Stomach (tissue), 9 donors: ENCODE data around the gene CDC42SE2. TPM values are rescaled to one million over a fixed set of nuclear protein-coding genes. Genes with fewer than 3 reads are reported as not detected.

Experiments used
- DNase-seq, 2 donors: peaks; one replicate each; pipeline versions ENCODE4 v3.0.0 to v3.0.0-alpha.2; 2013 to 2019
- H3K27ac ChIP-seq, 5 donors: fragments of 200-600 bp in 4 of 5; sonication (generic) in 4 of 5; one replicate each; pipeline ENCODE4 v1.5.1; 2013 to 2019; ENCODE audit warnings: mild to moderate bottlenecking in 1 of 5, moderate library complexity in 1 of 5
- H3K27me3 ChIP-seq, 3 donors: fragments of 200-600 bp; sonication (generic); one replicate each; pipeline ENCODE4 v1.5.1; 2017 to 2019; ENCODE audit warnings: mixed run types in 1 of 3
- H3K36me3 ChIP-seq, 4 donors: fragments of 200-600 bp; sonication (generic); 1 replicate in 3 of 4; 2 replicates in 1 of 4; pipeline ENCODE4 v1.5.1; 2016 to 2019
- H3K4me1 ChIP-seq, 4 donors: fragments of 200-600 bp; sonication (generic); one replicate each; pipeline ENCODE4 v1.5.1; 2016 to 2019
- H3K4me3 ChIP-seq, 4 donors: fragments of 200-600 bp; sonication (generic) in 3 of 4; one replicate each; pipeline ENCODE4 v1.5.1; 2016 to 2019; ENCODE audit warnings: mild to moderate bottlenecking in 1 of 4
- H3K9me3 ChIP-seq, 4 donors: fragments of 200-600 bp; sonication (generic); one replicate each; pipeline ENCODE4 v1.5.1; 2016 to 2019
- EP300 ChIP-seq: sonication (generic); formaldehyde crosslinking; IDR thresholded peaks from one replicate; pipeline ENCODE4 v1.6.1; 2017; ENCODE audit warnings: antibody characterized with exemption
- POLR2A ChIP-seq, 4 donors: fragments of 450-650 bp; IDR thresholded peaks; one replicate each; pipeline ENCODE4 v1.6.1; 2016; ENCODE audit warnings: antibody characterized with exemption in 4 of 4, control low read depth in 2 of 4, mild to moderate bottlenecking in 1 of 4, moderate library complexity in 1 of 4
- POLR2AphosphoS5 ChIP-seq, 3 donors: sonication (generic); formaldehyde crosslinking; IDR thresholded peaks; one replicate each; pipeline ENCODE4 v1.6.1; 2016; ENCODE audit warnings: antibody characterized with exemption in 3 of 3
- WGBS, 5 donors: extraction: QIAGEN DNeasy Blood & Tissue Kit in 3 of 5; methylation state at CpG; one replicate each; pipeline versions ENCODE4 v1.1.5 to v1.1.7; 2013 to 2018; 5-methylcytosine and 5-hydroxymethylcytosine counted together
- intact Hi-C: fragments of 100-400 bp; cut with DNase I; formaldehyde crosslinking; loops from one replicate; pipeline ENCODE4 v1.15.1; 2023; ENCODE audit warnings: low total_unique reads
- polyA plus RNA-seq, 3 donors: library from polyadenylated mRNA; stranded (reverse); fragments of 200-250 nt; gene quantifications; one replicate each; pipeline ENCODE4 v1.2.3, GENCODE V29; 2013
- total RNA-seq, 5 donors: library from RNA; depleted of rRNA; stranded (reverse); fragments of >200 nt; gene quantifications; one replicate each; pipeline versions ENCODE4 v1.1.0 to v1.2.3, GENCODE V29; 2014 to 2016
- TF ChIP-seq, protein P1 (sequence below), 7 experiments: fragments of 450-650 bp in 4 of 7; fragments of 200-600 bp in 3 of 7; sonication (generic) in 3 of 7; IDR thresholded peaks; one replicate each; pipeline ENCODE4 v1.5.1; 2016 to 2019; ENCODE audit warnings: antibody characterized with exemption in 7 of 7, control low read depth in 2 of 7, mild to moderate bottlenecking in 1 of 7
- donor health status: healthy with polysubstance abuse.
- donor health status: Bipolar disorder and iron deficiency.
- donor health status: healthy.

Gene CDC42SE2
- total and polyA plus RNA-seq, 8 donors = 11.0 to 87.9 (median 20.6) TPM

GRCh38 chr5:131406975-131407638 is 143.3 kb downstream of the CDC42SE2 start:
- DNase-seq = peak in 1 of 2 donors; percentile 46
- H3K36me3 ChIP-seq = peaks cover 0 to 58% (median 30%) of the 10 kb centered on the region in 4 donors
- no peak for TF ChIP-seq EP300
- TF ChIP-seq POLR2AphosphoS5 (IDR thresholded peaks at IDR 0.05) = peak in 1 of 3 donors; percentile 58
- H3K27ac ChIP-seq = no peak overlapping the region
- intact Hi-C loops = no loop called here
- no peak overlapping the region for H3K4me3 ChIP-seq
- no peaks in the 10 kb centered on the region for H3K27me3 ChIP-seq
- 58 to 68% (median 62%) methylated on average over 6 of the region's 6 CpGs for WGBS, 5 donors
- no peaks in the 10 kb centered on the region for H3K4me1 ChIP-seq
- peaks cover 0 to 13% (median 5%) of the 10 kb centered on the region in 4 donors for H3K9me3 ChIP-seq

DNA sequence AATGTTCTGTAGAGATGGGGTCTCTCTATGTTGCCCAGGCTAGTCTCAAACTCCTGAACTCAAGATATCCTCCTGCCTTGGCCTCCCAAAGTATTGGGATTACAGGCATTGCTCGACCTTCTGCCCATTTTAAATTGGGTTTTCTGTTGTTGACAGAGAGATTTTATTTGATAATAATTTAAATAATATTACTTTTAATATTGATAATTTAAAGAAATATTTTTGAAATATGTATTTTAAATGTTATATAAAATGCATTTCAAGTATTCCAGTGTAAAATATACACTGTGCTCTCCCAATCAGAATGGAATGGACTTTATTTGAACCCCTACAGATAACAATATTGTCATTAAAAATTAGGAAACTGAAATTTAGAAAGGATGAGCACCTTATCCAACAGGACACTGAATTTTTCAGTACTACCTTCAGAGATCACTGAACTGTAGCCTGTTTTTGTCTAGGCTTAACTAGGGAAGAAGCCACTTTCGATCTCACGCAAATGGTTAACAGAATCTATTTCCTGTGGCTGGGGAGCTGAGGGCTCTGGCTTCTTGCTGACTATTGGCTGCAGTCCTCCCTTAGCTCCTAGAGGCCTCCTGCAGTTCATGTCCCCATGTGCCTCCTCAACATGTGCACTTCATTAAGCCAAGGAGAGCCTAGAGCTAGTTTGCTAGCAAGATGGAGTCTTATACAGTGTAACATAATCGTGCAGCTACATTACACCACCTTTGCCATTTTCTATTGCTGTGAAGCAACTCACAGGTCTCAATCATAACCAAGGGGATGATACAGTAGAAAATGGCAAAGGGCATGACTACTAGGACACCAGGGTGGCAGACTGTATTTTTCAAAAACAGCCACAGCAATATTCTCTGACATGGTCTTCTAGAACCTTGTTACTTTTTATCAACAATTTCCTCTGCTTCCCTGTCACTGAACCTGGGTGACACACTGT is 150.0 kb downstream of the CDC42SE2 start:
- H3K27me3 ChIP-seq = no peaks in the 10 kb centered on the region
- H3K27ac ChIP-seq = no peak overlapping the region
- TF ChIP-seq POLR2A (IDR thresholded peaks at IDR 0.05) = no peak
- no peak for TF ChIP-seq EP300
- TF ChIP-seq, protein P1, sequence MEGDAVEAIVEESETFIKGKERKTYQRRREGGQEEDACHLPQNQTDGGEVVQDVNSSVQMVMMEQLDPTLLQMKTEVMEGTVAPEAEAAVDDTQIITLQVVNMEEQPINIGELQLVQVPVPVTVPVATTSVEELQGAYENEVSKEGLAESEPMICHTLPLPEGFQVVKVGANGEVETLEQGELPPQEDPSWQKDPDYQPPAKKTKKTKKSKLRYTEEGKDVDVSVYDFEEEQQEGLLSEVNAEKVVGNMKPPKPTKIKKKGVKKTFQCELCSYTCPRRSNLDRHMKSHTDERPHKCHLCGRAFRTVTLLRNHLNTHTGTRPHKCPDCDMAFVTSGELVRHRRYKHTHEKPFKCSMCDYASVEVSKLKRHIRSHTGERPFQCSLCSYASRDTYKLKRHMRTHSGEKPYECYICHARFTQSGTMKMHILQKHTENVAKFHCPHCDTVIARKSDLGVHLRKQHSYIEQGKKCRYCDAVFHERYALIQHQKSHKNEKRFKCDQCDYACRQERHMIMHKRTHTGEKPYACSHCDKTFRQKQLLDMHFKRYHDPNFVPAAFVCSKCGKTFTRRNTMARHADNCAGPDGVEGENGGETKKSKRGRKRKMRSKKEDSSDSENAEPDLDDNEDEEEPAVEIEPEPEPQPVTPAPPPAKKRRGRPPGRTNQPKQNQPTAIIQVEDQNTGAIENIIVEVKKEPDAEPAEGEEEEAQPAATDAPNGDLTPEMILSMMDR (IDR thresholded peaks at IDR 0.05) = no peak
- no peak for TF ChIP-seq POLR2AphosphoS5 (IDR thresholded peaks at IDR 0.05)
- intact Hi-C loops = no loop called here
- peaks cover 0 to 10% (median 6%) of the 10 kb centered on the region in 4 donors for H3K36me3 ChIP-seq
- 77 to 93% (median 83%) methylated on average over 4 of the region's 4 CpGs for WGBS, 5 donors
- H3K4me1 ChIP-seq = peaks cover 0 to 7% (median 0%) of the 10 kb centered on the region in 4 donors
- no peak overlapping the region for H3K4me3 ChIP-seq
- H3K9me3 ChIP-seq = no peaks in the 10 kb centered on the region
- no peak for DNase-seq

DNA sequence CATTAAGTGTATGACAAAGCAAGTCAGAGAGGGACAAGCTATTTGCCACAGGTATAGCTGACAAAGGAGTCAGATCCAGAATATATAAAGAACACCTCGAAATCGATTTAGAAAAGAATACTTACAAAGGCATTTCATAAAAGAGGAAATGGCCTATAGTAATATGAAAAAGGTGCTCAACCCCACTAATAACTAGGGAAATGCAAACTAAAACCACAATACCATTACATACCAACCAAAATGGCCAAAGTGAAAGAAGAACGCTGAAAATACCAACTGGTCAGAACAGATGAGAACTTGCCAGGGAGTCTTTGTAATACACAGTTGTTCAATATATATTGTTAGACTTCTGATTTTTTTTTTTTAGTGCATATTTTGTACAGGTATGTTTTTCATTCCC is 152.9 kb downstream of the CDC42SE2 start:
- no peak for TF ChIP-seq EP300
- TF ChIP-seq POLR2AphosphoS5 (IDR thresholded peaks at IDR 0.05) = no peak
- TF ChIP-seq, protein P1 (IDR thresholded peaks at IDR 0.05) = no peak
- no peak for TF ChIP-seq POLR2A (IDR thresholded peaks at IDR 0.05)
- peaks cover 0 to 7% (median 0%) of the 10 kb centered on the region in 4 donors for H3K4me1 ChIP-seq

GRCh38 chr5:131417240-131417869 is 153.5 kb downstream of the CDC42SE2 start:
- intact Hi-C loops = no loop called here
- Histone ChIP-seq H3K9me3 (no peaks in the 10 kb centered on the region), H3K4me3 (no peak overlapping the region), H3K36me3 (peaks cover 0 to 23% (median 13%) of the 10 kb centered on the region in 4 donors), H3K4me1 (peaks cover 0 to 7% (median 0%) of the 10 kb centered on the region in 4 donors), H3K27ac (no peak overlapping the region), H3K27me3 (no peaks in the 10 kb centered on the region)
- peak; percentile 84 to 90 for DNase-seq
- TF ChIP-seq, protein P1 (IDR thresholded peaks at IDR 0.05) = peak in 5 of 7 experiments; percentile 66 to 89 (median 86)
- TF ChIP-seq EP300 = no peak
- TF ChIP-seq POLR2AphosphoS5 (IDR thresholded peaks at IDR 0.05) = peak in 1 of 3 donors; percentile 49
- WGBS, 5 donors = 16 to 23% (median 19%) methylated on average over 7 of the region's 7 CpGs

More for the DNA sequence above, 152.9 kb downstream of the CDC42SE2 start:
- Histone ChIP-seq H3K27ac (no peak overlapping the region), H3K36me3 (peaks cover 0 to 17% (median 11%) of the 10 kb centered on the region in 4 donors), H3K4me3 (no peak overlapping the region), H3K9me3 (no peaks in the 10 kb centered on the region), H3K27me3 (no peaks in the 10 kb centered on the region)
- no peak for DNase-seq
- intact Hi-C loops = no loop called here
- 62 to 81% (median 76%) methylated on average over 3 of the region's 3 CpGs for WGBS, 5 donors
